ENCODE data around the gene MIGA1. TPM values are rescaled to one million over a fixed set of nuclear protein-coding genes. Genes with fewer than 3 reads are reported as not detected.

MIGA1 gene
- 3.0 TPM for polyA plus RNA-seq (2013, experiment 1 of 2)
- polyA plus RNA-seq (2013, experiment 2 of 2), result 3.1 TPM

- Histone ChIP-seq H3K27me3 (ENCODE audit: insufficient read depth, low read length, poor library complexity) (no peaks in the 10 kb centered on the region), H3K4me3 (ENCODE audit: low read length) (peak within 1 kb of the TSS; percentile 83), H3K56ac (ENCODE audit: low read length) (peak within 1 kb of the TSS; percentile 91), H2BK15ac (replicated peaks; ENCODE audit: low read depth) (no peak within 1 kb of the TSS), H4K5ac (ENCODE audit: low read length) (no peak within 1 kb of the TSS), H2AK5ac (ENCODE audit: low read length) (no peak within 1 kb of the TSS), H3K79me1 (ENCODE audit: low read length) (no peaks in the 10 kb centered on the region), H3K27ac (ENCODE audit: low read depth, low read length) (no peak within 1 kb of the TSS), H3K18ac (ENCODE audit: low read length) (peak within 1 kb of the TSS; percentile 7), H3K79me2 (ENCODE audit: control insufficient read depth, insufficient read depth, low read length) (no peaks in the 10 kb centered on the region), H3K36me3 (ENCODE audit: control insufficient read depth, insufficient read depth, low read length) (peaks cover 2% of the 10 kb centered on the region), H3K4me2 (ENCODE audit: low read length) (peak within 1 kb of the TSS; percentile 64), H3K4me1 (ENCODE audit: control insufficient read depth, low read depth, low read length) (no peaks in the 10 kb centered on the region), H2BK120ac (ENCODE audit: low read depth, low read length) (no peak within 1 kb of the TSS), H3K23ac (ENCODE audit: low read length) (peak within 1 kb of the TSS; percentile 81), H3K4ac (ENCODE audit: low read depth, low read length) (peak within 1 kb of the TSS; percentile 43), H4K8ac (ENCODE audit: low read depth, low read length) (no peak within 1 kb of the TSS), H3K9ac (ENCODE audit: low read length) (peak within 1 kb of the TSS; percentile 86), H2BK5ac (ENCODE audit: low read length) (no peak within 1 kb of the TSS)
- no CpG with 5 or more reads among the region's 40 CpGs for WGBS (ENCODE audit: extremely low coverage, insufficient coverage, low lambda C conversion rate)
- peak; percentile 96 for DNase-seq
Observed at GRCh38 chr1:77779529-77780281, at the start of gene MIGA1. Gene MIGA1, plus strand, starts transcription at chr1:77779649. Its CDS starts 3,604 bp downstream, at chr1:77783253.

GRCh38 chr1:77732090-77732489, 47.4 kb upstream of the MIGA1 start:
- Histone ChIP-seq H3K36me3 (ENCODE audit: control insufficient read depth, insufficient read depth, low read length) (no peaks in the 10 kb centered on the region), H2BK120ac (ENCODE audit: low read depth, low read length) (no peak overlapping the region), H3K4me3 (ENCODE audit: low read length) (no peak overlapping the region), H3K79me2 (ENCODE audit: control insufficient read depth, insufficient read depth, low read length) (no peaks in the 10 kb centered on the region), H2AK5ac (ENCODE audit: low read length) (no peak overlapping the region), H3K4me2 (ENCODE audit: low read length) (no peak overlapping the region), H3K56ac (ENCODE audit: low read length) (no peak overlapping the region), H3K27me3 (ENCODE audit: insufficient read depth, low read length, poor library complexity) (no peaks in the 10 kb centered on the region), H3K4me1 (ENCODE audit: control insufficient read depth, low read depth, low read length) (no peaks in the 10 kb centered on the region), H4K5ac (ENCODE audit: low read length) (no peak overlapping the region), H3K18ac (ENCODE audit: low read length) (no peak overlapping the region), H2BK5ac (ENCODE audit: low read length) (no peak overlapping the region), H2BK15ac (replicated peaks; ENCODE audit: low read depth) (no peak overlapping the region), H4K8ac (ENCODE audit: low read depth, low read length) (no peak overlapping the region), H3K9ac (ENCODE audit: low read length) (no peak overlapping the region), H3K79me1 (ENCODE audit: low read length) (no peaks in the 10 kb centered on the region), H3K4ac (ENCODE audit: low read depth, low read length) (no peak overlapping the region), H3K23ac (ENCODE audit: low read length) (no peak overlapping the region), H3K27ac (ENCODE audit: low read depth, low read length) (no peak overlapping the region)
- no peak for DNase-seq
- WGBS (ENCODE audit: extremely low coverage, insufficient coverage, low lambda C conversion rate), result no CpG with 5 or more reads among the region's 1 CpG

- no peak overlapping the region for H3K9ac ChIP-seq (ENCODE audit: low read length)
- no CpG with 5 or more reads among the region's 1 CpG for WGBS (ENCODE audit: extremely low coverage, insufficient coverage, low lambda C conversion rate)
- H3K79me2 ChIP-seq (ENCODE audit: control insufficient read depth, insufficient read depth, low read length), result peaks cover 4% of the 10 kb centered on the region
- no peak overlapping the region for H4K5ac ChIP-seq (ENCODE audit: low read length)
- no peak overlapping the region for H3K23ac ChIP-seq (ENCODE audit: low read length)
- no peak overlapping the region for H2AK5ac ChIP-seq (ENCODE audit: low read length)
- no peak overlapping the region for H3K4me2 ChIP-seq (ENCODE audit: low read length)
- no peak overlapping the region for H3K27ac ChIP-seq (ENCODE audit: low read depth, low read length)
- peaks cover 4% of the 10 kb centered on the region for H3K79me1 ChIP-seq (ENCODE audit: low read length)
- no peak overlapping the region for H4K8ac ChIP-seq (ENCODE audit: low read depth, low read length)
- no peaks in the 10 kb centered on the region for H3K36me3 ChIP-seq (ENCODE audit: control insufficient read depth, insufficient read depth, low read length)
- no peak for DNase-seq
- H2BK120ac ChIP-seq (ENCODE audit: low read depth, low read length), result no peak overlapping the region
- H3K27me3 ChIP-seq (ENCODE audit: insufficient read depth, low read length, poor library complexity), result no peaks in the 10 kb centered on the region
- H3K56ac ChIP-seq (ENCODE audit: low read length), result no peak overlapping the region
- no peak overlapping the region for H2BK15ac ChIP-seq (replicated peaks; ENCODE audit: low read depth)
- H2BK5ac ChIP-seq (ENCODE audit: low read length), result no peak overlapping the region
- H3K4me3 ChIP-seq (ENCODE audit: low read length), result no peak overlapping the region
- no peak overlapping the region for H3K4ac ChIP-seq (ENCODE audit: low read depth, low read length)
- H3K4me1 ChIP-seq (ENCODE audit: control insufficient read depth, low read depth, low read length), result no peaks in the 10 kb centered on the region
- no peak overlapping the region for H3K18ac ChIP-seq (ENCODE audit: low read length)
Observed at GRCh38 chr1:77739235-77739634, 40.2 kb upstream of the MIGA1 start.

- peaks cover 4% of the 10 kb centered on the region for H3K79me2 ChIP-seq (ENCODE audit: control insufficient read depth, insufficient read depth, low read length)
- H3K27me3 ChIP-seq (ENCODE audit: insufficient read depth, low read length, poor library complexity), result no peaks in the 10 kb centered on the region
- no peak overlapping the region for H4K5ac ChIP-seq (ENCODE audit: low read length)
- H3K9ac ChIP-seq (ENCODE audit: low read length), result no peak overlapping the region
- H3K56ac ChIP-seq (ENCODE audit: low read length), result no peak overlapping the region
- no peak overlapping the region for H3K4ac ChIP-seq (ENCODE audit: low read depth, low read length)
- H3K79me1 ChIP-seq (ENCODE audit: low read length), result peaks cover 7% of the 10 kb centered on the region
- no CpG with 5 or more reads among the region's 1 CpG for WGBS (ENCODE audit: extremely low coverage, insufficient coverage, low lambda C conversion rate)
- H3K4me2 ChIP-seq (ENCODE audit: low read length), result no peak overlapping the region
- H2AK5ac ChIP-seq (ENCODE audit: low read length), result no peak overlapping the region
- H4K8ac ChIP-seq (ENCODE audit: low read depth, low read length), result no peak overlapping the region
- H3K36me3 ChIP-seq (ENCODE audit: control insufficient read depth, insufficient read depth, low read length), result no peaks in the 10 kb centered on the region
- DNase-seq, result no peak
- no peak overlapping the region for H3K18ac ChIP-seq (ENCODE audit: low read length)
- H2BK120ac ChIP-seq (ENCODE audit: low read depth, low read length), result no peak overlapping the region
- H3K27ac ChIP-seq (ENCODE audit: low read depth, low read length), result no peak overlapping the region
- H2BK5ac ChIP-seq (ENCODE audit: low read length), result no peak overlapping the region
- no peak overlapping the region for H3K23ac ChIP-seq (ENCODE audit: low read length)
- H3K4me3 ChIP-seq (ENCODE audit: low read length), result no peak overlapping the region
- H2BK15ac ChIP-seq (replicated peaks; ENCODE audit: low read depth), result no peak overlapping the region
- H3K4me1 ChIP-seq (ENCODE audit: control insufficient read depth, low read depth, low read length), result no peaks in the 10 kb centered on the region
Observed at GRCh38 chr1:77741316-77741715, 38.1 kb upstream of the MIGA1 start.

- no CpG with 5 or more reads among the region's 3 CpGs for WGBS (ENCODE audit: extremely low coverage, insufficient coverage, low lambda C conversion rate)
- Histone ChIP-seq H4K5ac (ENCODE audit: low read length) (no peak overlapping the region), H3K56ac (ENCODE audit: low read length) (no peak overlapping the region), H2BK15ac (replicated peaks; ENCODE audit: low read depth) (no peak overlapping the region), H3K27ac (ENCODE audit: low read depth, low read length) (no peak overlapping the region), H3K27me3 (ENCODE audit: insufficient read depth, low read length, poor library complexity) (no peaks in the 10 kb centered on the region), H2BK120ac (ENCODE audit: low read depth, low read length) (no peak overlapping the region), H3K4me1 (ENCODE audit: control insufficient read depth, low read depth, low read length) (no peaks in the 10 kb centered on the region), H3K23ac (ENCODE audit: low read length) (no peak overlapping the region), H3K4me2 (ENCODE audit: low read length) (no peak overlapping the region), H3K79me1 (ENCODE audit: low read length) (peaks cover 7% of the 10 kb centered on the region), H2BK5ac (ENCODE audit: low read length) (no peak overlapping the region), H3K4me3 (ENCODE audit: low read length) (no peak overlapping the region), H3K4ac (ENCODE audit: low read depth, low read length) (no peak overlapping the region), H4K8ac (ENCODE audit: low read depth, low read length) (no peak overlapping the region), H3K18ac (ENCODE audit: low read length) (no peak overlapping the region), H2AK5ac (ENCODE audit: low read length) (no peak overlapping the region), H3K36me3 (ENCODE audit: control insufficient read depth, insufficient read depth, low read length) (no peaks in the 10 kb centered on the region), H3K9ac (ENCODE audit: low read length) (no peak overlapping the region), H3K79me2 (ENCODE audit: control insufficient read depth, insufficient read depth, low read length) (peaks cover 4% of the 10 kb centered on the region)
- peak; percentile 6 for DNase-seq
Observed at GRCh38 chr1:77742011-77742555, 37.4 kb upstream of the MIGA1 start.

Measured in mesendoderm (in vitro differentiated cells).